Measurements from ENCODE around the gene KLHL21. TPM values are rescaled to one million over a fixed set of nuclear protein-coding genes. Genes with fewer than 3 reads are reported as not detected.
"Not testable (repeated sequence)": the region's sequence is repeated elsewhere in the genome, so short reads cannot be mapped to it uniquely, and the experiment has no call there.

Gene KLHL21
- total and polyA plus RNA-seq, 7 donors = 83.1 to 253 (median 120) TPM

DNA sequence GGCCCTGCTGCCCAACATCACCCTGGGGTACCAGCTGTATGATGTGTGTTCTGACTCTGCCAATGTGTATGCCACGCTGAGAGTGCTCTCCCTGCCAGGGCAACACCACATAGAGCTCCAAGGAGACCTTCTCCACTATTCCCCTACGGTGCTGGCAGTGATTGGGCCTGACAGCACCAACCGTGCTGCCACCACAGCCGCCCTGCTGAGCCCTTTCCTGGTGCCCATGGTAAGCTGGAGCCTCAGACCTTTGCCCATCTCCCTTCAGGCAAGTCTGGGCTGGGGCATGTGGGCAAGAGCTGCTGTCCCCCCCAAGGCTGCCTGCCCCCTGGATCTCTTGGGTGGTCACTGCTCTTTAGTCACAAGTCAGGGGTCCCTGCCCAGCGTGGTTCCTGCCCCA, 31.7 kb downstream of the KLHL21 start:
- H3K27me3 ChIP-seq (ENCODE audit: insufficient read depth in 3 of 3, low read length in 2 of 3) = no peaks in the 10 kb centered on the region
- ATAC-seq = no peak
- no peak for DNase-seq
- H3K4me3 ChIP-seq = no peak overlapping the region
- H3K9me3 ChIP-seq = no peaks in the 10 kb centered on the region
- H3K4me1 ChIP-seq = no peaks in the 10 kb centered on the region
- no peak overlapping the region for H3K27ac ChIP-seq
- TF ChIP-seq, protein P1, sequence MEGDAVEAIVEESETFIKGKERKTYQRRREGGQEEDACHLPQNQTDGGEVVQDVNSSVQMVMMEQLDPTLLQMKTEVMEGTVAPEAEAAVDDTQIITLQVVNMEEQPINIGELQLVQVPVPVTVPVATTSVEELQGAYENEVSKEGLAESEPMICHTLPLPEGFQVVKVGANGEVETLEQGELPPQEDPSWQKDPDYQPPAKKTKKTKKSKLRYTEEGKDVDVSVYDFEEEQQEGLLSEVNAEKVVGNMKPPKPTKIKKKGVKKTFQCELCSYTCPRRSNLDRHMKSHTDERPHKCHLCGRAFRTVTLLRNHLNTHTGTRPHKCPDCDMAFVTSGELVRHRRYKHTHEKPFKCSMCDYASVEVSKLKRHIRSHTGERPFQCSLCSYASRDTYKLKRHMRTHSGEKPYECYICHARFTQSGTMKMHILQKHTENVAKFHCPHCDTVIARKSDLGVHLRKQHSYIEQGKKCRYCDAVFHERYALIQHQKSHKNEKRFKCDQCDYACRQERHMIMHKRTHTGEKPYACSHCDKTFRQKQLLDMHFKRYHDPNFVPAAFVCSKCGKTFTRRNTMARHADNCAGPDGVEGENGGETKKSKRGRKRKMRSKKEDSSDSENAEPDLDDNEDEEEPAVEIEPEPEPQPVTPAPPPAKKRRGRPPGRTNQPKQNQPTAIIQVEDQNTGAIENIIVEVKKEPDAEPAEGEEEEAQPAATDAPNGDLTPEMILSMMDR (IDR thresholded peaks at IDR 0.05) = no peak
- WGBS, 3 donors = 77 to 83% (median 78%) methylated on average over 5 of the region's 5 CpGs
- H3K36me3 ChIP-seq (ENCODE audit: insufficient read depth in 1 of 2, low read depth in 1 of 2) = no peaks in the 10 kb centered on the region
- intact Hi-C loops (cut with DNase I) = no loop called here

DNA sequence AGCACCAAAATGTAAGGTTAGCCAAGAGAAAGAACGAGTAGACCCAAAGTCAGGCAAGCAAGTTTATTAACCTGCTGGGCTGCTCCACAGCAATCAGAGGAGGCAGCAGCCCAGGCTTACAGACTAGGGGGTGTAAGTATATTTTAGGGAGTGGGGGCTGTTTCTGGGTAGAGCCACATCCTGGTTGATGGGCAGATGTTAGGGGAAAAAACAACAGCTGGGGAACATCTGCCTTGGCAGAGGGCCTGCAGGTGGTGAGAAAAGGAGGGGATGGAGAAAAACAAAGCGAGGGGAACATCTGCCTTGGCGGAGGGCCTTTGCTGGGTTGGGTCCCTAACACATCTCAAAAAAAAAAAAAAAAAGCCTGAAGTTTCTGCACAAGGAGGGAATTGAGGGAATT, 32.6 kb downstream of the KLHL21 start:
- Histone ChIP-seq H3K4me3 (no peak overlapping the region), H3K27me3 (ENCODE audit: insufficient read depth in 3 of 3, low read length in 2 of 3) (no peaks in the 10 kb centered on the region), H3K9me3 (no peaks in the 10 kb centered on the region), H3K27ac (no peak overlapping the region), H3K36me3 (ENCODE audit: insufficient read depth in 1 of 2, low read depth in 1 of 2) (no peaks in the 10 kb centered on the region), H3K4me1 (no peaks in the 10 kb centered on the region)
- TF ChIP-seq, protein P1 (IDR thresholded peaks at IDR 0.05) = no peak
- DNase-seq (no peak), ATAC-seq (no peak)
- 49 to 59% (median 54%) methylated on average over 3 of the region's 3 CpGs for WGBS, 3 donors
- intact Hi-C loops (cut with DNase I) = no loop called here

DNA sequence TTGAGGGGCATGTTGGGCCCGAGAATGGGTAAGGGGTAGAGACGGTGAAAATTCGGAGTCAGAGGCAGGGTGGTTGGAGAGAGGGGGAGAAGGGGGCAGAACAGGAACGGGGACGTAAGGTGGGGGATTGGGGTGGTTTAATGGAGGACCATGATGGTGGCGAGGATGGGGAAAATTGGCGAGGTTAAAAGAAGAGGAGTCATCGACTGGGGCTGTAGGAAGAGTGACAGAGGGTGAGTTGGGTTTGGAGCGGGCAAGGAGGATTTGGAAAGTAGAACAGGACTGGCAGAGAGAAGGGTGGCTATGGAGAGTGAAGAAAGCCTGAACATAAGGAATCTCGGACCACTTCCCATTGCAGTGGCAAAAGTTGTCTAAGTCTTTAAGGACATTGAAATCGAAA, 33.6 kb downstream of the KLHL21 start:
- no peaks in the 10 kb centered on the region for H3K36me3 ChIP-seq (ENCODE audit: insufficient read depth in 1 of 2, low read depth in 1 of 2)
- H3K4me3 ChIP-seq = no peak overlapping the region
- no peak for ATAC-seq
- no peak overlapping the region for H3K27ac ChIP-seq
- H3K9me3 ChIP-seq = no peaks in the 10 kb centered on the region
- H3K27me3 ChIP-seq (ENCODE audit: insufficient read depth in 3 of 3, low read length in 2 of 3) = no peaks in the 10 kb centered on the region
- H3K4me1 ChIP-seq = no peaks in the 10 kb centered on the region
- WGBS, 3 donors = 92 to 94% (median 93%) methylated on average over 11 of the region's 11 CpGs
- intact Hi-C loops (cut with DNase I) = no loop called here
- DNase-seq = no peak
- TF ChIP-seq, protein P1 (IDR thresholded peaks at IDR 0.05) = no peak

DNA sequence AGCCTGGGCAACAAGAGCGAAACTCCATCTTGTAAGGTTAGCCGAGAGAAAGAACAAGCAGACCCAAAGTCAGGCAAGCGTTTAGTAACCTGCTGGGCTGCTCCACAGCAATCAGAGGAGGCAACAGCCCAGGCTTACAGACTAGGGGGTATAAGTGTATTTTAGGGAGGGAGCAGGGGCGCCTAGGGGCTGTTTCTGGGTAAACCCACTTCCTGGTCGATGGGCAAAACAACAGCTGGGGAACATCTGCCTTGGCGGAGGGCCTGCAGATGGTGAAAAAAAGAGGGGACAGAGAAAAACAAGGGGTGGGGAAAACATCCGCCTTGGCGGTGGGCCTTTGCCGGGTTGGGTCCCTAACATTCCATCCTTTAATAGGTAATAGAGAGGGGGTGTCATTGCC, 42.4 kb downstream of the KLHL21 start:
- no peak overlapping the region for H3K27ac ChIP-seq
- H3K4me3 ChIP-seq = no peak overlapping the region
- ATAC-seq = no peak
- no peaks in the 10 kb centered on the region for H3K36me3 ChIP-seq (ENCODE audit: insufficient read depth in 1 of 2, low read depth in 1 of 2)
- WGBS, 3 donors = 43 to 48% (median 47%) methylated on average over 9 of the region's 9 CpGs
- DNase-seq = no peak
- no peaks in the 10 kb centered on the region for H3K9me3 ChIP-seq
- TF ChIP-seq, protein P1 (IDR thresholded peaks at IDR 0.05) = no peak
- no peaks in the 10 kb centered on the region for H3K27me3 ChIP-seq (ENCODE audit: insufficient read depth in 3 of 3, low read length in 2 of 3)
- intact Hi-C loops (cut with DNase I) = no loop called here
- peaks cover 3% of the 10 kb centered on the region for H3K4me1 ChIP-seq

DNA sequence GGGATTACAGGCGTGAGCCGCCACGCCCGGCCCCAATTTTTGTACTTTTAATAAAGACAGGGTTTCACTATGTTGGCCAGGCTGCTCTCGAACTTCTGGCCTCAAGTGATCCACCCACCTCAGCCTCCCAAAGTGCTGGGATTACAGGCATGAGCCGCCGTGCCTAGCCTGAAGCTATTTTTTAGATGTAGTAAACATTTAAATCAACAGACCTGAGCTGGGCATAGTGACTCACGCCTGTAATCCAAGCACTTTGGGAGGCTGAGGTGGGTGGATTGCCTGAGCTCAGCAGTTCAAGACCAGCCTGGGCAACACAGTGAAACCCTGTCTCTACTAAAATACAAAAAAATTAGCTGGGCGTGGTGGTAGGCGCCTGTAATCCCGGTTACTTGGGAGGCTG, 43.5 kb downstream of the KLHL21 start:
- H3K4me3 ChIP-seq; H3K27me3 ChIP-seq (ENCODE audit: insufficient read depth in 3 of 3, low read length in 2 of 3); H3K36me3 ChIP-seq (ENCODE audit: insufficient read depth in 1 of 2, low read depth in 1 of 2); H3K9me3 ChIP-seq; H3K27ac ChIP-seq; DNase-seq; ATAC-seq: not testable (repeated sequence)
- intact Hi-C loops (cut with DNase I) = loop anchor here in 1 of 2 donors (5.0 kb wide), 1 partner anchor 88 kb away; no protein-coding TSS in a partner anchor
- WGBS, 3 donors = 91 to 92% (median 91%) methylated on average over 10 to 11 of the region's 11 CpGs
- peaks cover 11% of the 10 kb centered on the region for H3K4me1 ChIP-seq

Measured in psoas muscle (tissue), 8 donors.